Spleen (tissue), 7 donors: ENCODE data around the gene SLC25A28.

Source experiments
- POLR2A ChIP-seq, 3 donors: fragments of 450-650 bp; IDR thresholded peaks; one replicate each; pipeline ENCODE4 v1.5.1; 2017; ENCODE audit warnings: antibody characterized with exemption in 3 of 3, mild to moderate bottlenecking in 1 of 3
- TF ChIP-seq, protein P1 (sequence below), 11 experiments: fragments of 200-600 bp in 7 of 11; fragments of 450-650 bp in 4 of 11; sonication (generic) in 4 of 11; IDR thresholded peaks in 8 of 11; conservative IDR thresholded peaks in 3 of 11; 1 replicate in 7 of 11; 2 replicates in 4 of 11; pipeline versions ENCODE4 v1.4.0 to v1.8.0; 2016 to 2021; ENCODE audit warnings: antibody characterized with exemption in 11 of 11, inconsistent platforms in 4 of 11, mild to moderate bottlenecking in 1 of 11
- donor health status: DM: no; HTN: no; CAD: no; lungs with moderate emphysema.
- donor health status: DM: no; HTN: no; CAD: no.
- donor health status: DM: no; HTN: no; CAD: no.

DNA sequence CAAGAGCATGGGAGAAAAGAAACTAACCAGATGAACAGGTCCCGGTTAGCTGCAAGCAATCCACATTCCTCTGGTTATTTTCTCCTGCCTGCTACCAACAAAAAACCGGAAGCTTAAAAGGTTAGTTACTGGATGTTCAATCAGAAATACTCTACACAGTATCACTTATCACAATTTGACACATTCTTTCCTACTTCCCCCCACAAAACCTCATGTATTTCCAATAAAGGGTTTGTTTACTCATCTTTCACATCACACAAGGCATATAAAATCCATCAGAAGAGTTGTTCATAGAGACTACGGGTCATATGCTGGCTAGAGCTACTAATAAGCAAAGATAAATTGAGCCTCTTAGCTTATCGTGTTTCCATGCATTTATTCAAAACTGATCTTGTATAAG, 4.8 kb downstream of the SLC25A28 start:
- TF ChIP-seq, protein P1, sequence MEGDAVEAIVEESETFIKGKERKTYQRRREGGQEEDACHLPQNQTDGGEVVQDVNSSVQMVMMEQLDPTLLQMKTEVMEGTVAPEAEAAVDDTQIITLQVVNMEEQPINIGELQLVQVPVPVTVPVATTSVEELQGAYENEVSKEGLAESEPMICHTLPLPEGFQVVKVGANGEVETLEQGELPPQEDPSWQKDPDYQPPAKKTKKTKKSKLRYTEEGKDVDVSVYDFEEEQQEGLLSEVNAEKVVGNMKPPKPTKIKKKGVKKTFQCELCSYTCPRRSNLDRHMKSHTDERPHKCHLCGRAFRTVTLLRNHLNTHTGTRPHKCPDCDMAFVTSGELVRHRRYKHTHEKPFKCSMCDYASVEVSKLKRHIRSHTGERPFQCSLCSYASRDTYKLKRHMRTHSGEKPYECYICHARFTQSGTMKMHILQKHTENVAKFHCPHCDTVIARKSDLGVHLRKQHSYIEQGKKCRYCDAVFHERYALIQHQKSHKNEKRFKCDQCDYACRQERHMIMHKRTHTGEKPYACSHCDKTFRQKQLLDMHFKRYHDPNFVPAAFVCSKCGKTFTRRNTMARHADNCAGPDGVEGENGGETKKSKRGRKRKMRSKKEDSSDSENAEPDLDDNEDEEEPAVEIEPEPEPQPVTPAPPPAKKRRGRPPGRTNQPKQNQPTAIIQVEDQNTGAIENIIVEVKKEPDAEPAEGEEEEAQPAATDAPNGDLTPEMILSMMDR (IDR thresholded peaks at IDR 0.05 in 8 of 11, conservative IDR thresholded peaks at IDR 0.05 in 3 of 11), result no peak
- no peak for TF ChIP-seq POLR2A (IDR thresholded peaks at IDR 0.05)
